Parathyroid adenoma (tissue), 2 donors: ENCODE measurements around the gene UBE2R2.

Experiments used
- H2AFZ ChIP-seq: fragments of 300-600 bp; sonication (generic); one replicate; pipeline ENCODE4 v1.7.0; 2017; ENCODE audit warnings: antibody characterized with exemption, mild to moderate bottlenecking
- H3K27ac ChIP-seq: fragments of 300-600 bp; sonication (generic); one replicate; pipeline ENCODE4 v1.7.0; 2017
- H3K27me3 ChIP-seq: fragments of 300-600 bp; sonication (generic); one replicate; pipeline ENCODE4 v1.7.0; 2017; ENCODE audit warnings: low read length; ENCODE audit not compliant: control insufficient read depth, insufficient read depth
- H3K36me3 ChIP-seq: fragments of 300-600 bp; sonication (generic); one replicate; pipeline ENCODE4 v1.7.0; 2017; ENCODE audit warnings: low read length; ENCODE audit not compliant: control insufficient read depth, insufficient read depth
- H3K4me1 ChIP-seq: fragments of 300-600 bp; sonication (generic); one replicate; pipeline ENCODE4 v1.7.0; 2017; ENCODE audit warnings: control low read depth
- H3K4me2 ChIP-seq: fragments of 300-600 bp; sonication (generic); one replicate; pipeline ENCODE4 v1.7.0; 2017; ENCODE audit warnings: low read length
- H3K4me3 ChIP-seq: fragments of 300-600 bp; sonication (generic); one replicate; pipeline ENCODE4 v1.7.0; 2017; ENCODE audit warnings: low read depth, low read length
- H3K79me2 ChIP-seq: fragments of 300-600 bp; sonication (generic); one replicate; pipeline ENCODE4 v1.7.0; 2017; ENCODE audit warnings: control low read depth
- H3K9ac ChIP-seq: fragments of 300-600 bp; sonication (generic); one replicate; pipeline ENCODE4 v1.7.0; 2017; ENCODE audit warnings: mild to moderate bottlenecking
- H3K9me3 ChIP-seq: fragments of 300-600 bp; sonication (generic); one replicate; pipeline ENCODE4 v1.7.0; 2017; ENCODE audit warnings: low read length; ENCODE audit not compliant: control insufficient read depth
- TF ChIP-seq, protein P1 (sequence below): fragments of 300-600 bp; sonication (generic); IDR thresholded peaks from one replicate; pipeline ENCODE4 v1.7.0; 2017; ENCODE audit warnings: antibody characterized with exemption, mild to moderate bottlenecking
- donor health status: primary hyperparathyroidism.

Gene UBE2R2

DNA sequence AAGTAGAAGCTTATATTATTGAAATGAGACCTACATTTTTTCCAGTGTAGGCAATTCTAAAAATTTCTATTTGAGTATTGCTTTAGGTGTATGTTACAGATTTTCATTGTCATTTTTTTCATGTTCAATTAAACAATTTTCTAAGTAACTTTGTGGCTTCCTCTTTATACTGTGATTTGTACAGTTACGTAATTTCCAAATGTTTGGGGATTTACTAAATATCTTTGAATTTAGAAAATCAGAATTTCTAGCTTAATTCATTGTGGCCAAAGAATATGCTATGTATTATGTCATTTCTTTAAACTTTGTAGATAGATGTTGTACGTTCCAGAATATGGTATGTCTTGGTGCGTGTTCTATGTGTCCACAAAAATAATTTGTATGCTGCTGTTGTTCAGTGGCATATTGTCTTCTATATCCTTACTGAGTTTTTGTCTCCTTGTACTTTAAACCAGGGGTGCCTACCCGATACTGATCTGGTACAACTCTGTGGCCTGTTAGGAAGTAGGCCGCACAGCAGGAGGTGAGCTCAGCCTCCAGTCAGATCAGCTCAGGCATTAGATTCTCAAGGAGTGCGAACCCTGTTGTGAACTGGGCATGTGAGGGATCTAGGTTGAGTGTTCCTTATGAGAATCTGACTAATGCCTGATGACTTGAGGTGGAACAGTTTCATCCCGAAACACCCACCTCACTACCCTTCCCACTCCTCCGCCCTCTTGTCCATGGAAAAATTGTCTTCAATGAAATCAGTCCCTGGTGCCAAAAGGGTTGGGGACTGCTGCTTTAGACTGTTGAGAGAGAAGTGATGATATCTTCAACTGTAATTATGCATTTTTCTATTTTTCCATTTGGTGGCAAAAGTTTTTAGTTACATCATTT is 63.5 kb downstream of the UBE2R2 start:
- H3K27ac ChIP-seq: no peak overlapping the region
- H3K4me3 ChIP-seq: no peak overlapping the region
- no peak overlapping the region for H3K4me2 ChIP-seq
- peaks cover 4% of the 10 kb centered on the region for H3K4me1 ChIP-seq
- H3K9ac ChIP-seq: no peak overlapping the region
- H3K36me3 ChIP-seq: no peaks in the 10 kb centered on the region
- no peaks in the 10 kb centered on the region for H3K9me3 ChIP-seq
- no peak overlapping the region for H2AFZ ChIP-seq
- peaks cover 31% of the 10 kb centered on the region for H3K79me2 ChIP-seq
- no peaks in the 10 kb centered on the region for H3K27me3 ChIP-seq
- TF ChIP-seq, protein P1, sequence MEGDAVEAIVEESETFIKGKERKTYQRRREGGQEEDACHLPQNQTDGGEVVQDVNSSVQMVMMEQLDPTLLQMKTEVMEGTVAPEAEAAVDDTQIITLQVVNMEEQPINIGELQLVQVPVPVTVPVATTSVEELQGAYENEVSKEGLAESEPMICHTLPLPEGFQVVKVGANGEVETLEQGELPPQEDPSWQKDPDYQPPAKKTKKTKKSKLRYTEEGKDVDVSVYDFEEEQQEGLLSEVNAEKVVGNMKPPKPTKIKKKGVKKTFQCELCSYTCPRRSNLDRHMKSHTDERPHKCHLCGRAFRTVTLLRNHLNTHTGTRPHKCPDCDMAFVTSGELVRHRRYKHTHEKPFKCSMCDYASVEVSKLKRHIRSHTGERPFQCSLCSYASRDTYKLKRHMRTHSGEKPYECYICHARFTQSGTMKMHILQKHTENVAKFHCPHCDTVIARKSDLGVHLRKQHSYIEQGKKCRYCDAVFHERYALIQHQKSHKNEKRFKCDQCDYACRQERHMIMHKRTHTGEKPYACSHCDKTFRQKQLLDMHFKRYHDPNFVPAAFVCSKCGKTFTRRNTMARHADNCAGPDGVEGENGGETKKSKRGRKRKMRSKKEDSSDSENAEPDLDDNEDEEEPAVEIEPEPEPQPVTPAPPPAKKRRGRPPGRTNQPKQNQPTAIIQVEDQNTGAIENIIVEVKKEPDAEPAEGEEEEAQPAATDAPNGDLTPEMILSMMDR: no peak

DNA sequence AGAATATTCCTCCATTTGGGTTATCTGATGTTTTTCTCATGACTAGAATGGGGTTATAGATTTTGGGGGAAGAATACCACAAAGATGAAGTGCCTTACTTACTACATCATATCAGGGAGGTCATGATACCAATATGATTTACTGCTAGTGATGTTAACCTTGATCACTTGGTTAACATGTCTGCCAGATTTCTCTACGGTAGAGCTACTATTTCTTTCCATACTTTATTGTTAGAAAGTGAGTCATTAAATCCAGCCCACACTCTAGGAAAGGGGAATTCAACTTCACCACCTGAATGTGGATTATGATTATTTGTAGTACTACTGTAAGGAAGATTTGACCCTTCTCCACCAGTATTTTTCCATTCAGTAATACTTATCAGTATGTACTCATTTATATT is 64.7 kb downstream of the UBE2R2 start:
- Histone ChIP-seq H3K4me1 (peaks cover 4% of the 10 kb centered on the region), H3K79me2 (peaks cover 28% of the 10 kb centered on the region)

DNA sequence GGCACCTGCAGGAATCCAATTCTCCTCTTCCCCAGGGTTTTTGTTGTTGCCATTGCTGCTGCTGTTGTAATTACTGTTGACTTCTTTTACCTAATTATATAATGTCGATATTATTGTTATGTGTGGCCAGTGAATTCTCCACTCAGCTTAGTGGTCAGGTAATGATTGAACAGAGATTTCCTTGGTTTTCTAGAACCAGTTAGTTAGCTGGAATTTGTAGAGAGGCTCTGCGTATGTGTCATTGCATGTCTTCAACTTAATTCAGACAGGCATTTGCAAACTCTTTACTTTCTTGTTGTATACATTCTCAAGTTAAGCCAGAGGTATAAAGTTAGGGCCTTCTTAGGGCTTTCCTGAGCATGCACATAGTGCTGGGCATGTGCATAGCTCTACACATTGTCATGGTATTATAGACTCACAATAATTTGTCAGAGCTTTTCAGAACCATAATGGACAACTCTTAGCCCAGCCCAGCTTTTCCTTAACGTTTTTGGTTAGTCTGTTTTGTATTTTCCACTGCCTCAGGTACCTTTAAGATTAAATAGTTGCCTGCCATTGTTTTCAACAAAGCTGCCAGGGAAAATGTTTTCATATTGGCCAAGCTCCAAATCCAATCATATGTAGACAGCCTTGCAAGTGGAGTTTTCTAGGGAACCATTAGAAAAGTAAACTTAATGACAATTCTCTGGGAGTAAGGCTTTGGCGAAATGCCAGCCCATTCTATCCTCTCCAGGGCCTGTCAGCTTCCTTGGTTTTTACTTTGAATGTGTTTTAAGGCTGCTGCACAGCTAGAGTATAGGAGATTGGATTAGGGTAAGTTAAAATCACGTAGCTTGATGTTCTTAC is 68.1 kb downstream of the UBE2R2 start:
- TF ChIP-seq, protein P1: no peak
- no peak overlapping the region for H3K4me2 ChIP-seq
- no peaks in the 10 kb centered on the region for H3K36me3 ChIP-seq
- no peak overlapping the region for H3K9ac ChIP-seq
- H3K27me3 ChIP-seq: no peaks in the 10 kb centered on the region
- no peaks in the 10 kb centered on the region for H3K9me3 ChIP-seq
- no peak overlapping the region for H3K27ac ChIP-seq
- peaks cover 7% of the 10 kb centered on the region for H3K79me2 ChIP-seq
- no peak overlapping the region for H2AFZ ChIP-seq
- H3K4me3 ChIP-seq: no peak overlapping the region
- peaks cover 4% of the 10 kb centered on the region for H3K4me1 ChIP-seq

More for the DNA sequence above, 64.7 kb downstream of the UBE2R2 start:
- Histone ChIP-seq H2AFZ (no peak overlapping the region), H3K4me2 (no peak overlapping the region), H3K9ac (no peak overlapping the region), H3K4me3 (no peak overlapping the region), H3K9me3 (no peaks in the 10 kb centered on the region), H3K27ac (no peak overlapping the region), H3K36me3 (no peaks in the 10 kb centered on the region), H3K27me3 (no peaks in the 10 kb centered on the region)
- TF ChIP-seq, protein P1: no peak

DNA sequence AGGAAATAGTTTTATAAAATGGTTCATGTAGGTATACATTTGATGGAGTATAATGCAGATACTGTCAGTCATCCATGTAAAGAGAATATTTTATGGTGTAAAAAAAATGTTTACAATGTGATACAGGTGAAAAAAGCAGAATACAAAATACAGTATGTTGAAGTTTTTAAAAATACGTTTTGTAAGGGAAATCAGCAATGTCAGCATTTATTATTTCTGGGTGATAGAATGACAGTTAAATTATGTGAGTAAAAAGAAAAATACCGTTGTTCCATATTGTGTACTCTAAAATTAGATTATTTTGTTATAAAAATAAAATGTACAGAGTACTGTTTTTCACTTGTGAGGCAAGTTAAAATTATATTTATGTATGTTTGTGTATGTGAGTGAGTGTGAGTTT is 69.0 kb downstream of the UBE2R2 start:
- TF ChIP-seq, protein P1: no peak
- H3K79me2 ChIP-seq: peaks cover 7% of the 10 kb centered on the region
- H3K27me3 ChIP-seq: no peaks in the 10 kb centered on the region
- H3K27ac ChIP-seq: no peak overlapping the region
- H3K9me3 ChIP-seq: no peaks in the 10 kb centered on the region
- no peaks in the 10 kb centered on the region for H3K36me3 ChIP-seq
- no peak overlapping the region for H2AFZ ChIP-seq
- H3K9ac ChIP-seq: no peak overlapping the region
- H3K4me2 ChIP-seq: no peak overlapping the region
- no peak overlapping the region for H3K4me3 ChIP-seq
- H3K4me1 ChIP-seq: peaks cover 4% of the 10 kb centered on the region
